NCI-H187 treated with DMSO at 0.1 percent for 48 hours (cell line): Measurements from ENCODE around the gene NLRP12.
"Not testable (repeated sequence)": the region's sequence is repeated elsewhere in the genome, so short reads cannot be mapped to it uniquely, and the experiment has no call there.

Source experiments
- DNase-seq: peaks from one replicate; lab custom pipeline; 2025; lab: John Stamatoyannopoulos, UW

NLRP12 gene

GRCh38 chr19:53838446-53838845 is 14.3 kb upstream of the NLRP12 start:
- not testable (repeated sequence) for DNase-seq

GRCh38 chr19:53832861-53833260 is 8.7 kb upstream of the NLRP12 start:
- not testable (repeated sequence) for DNase-seq

- no peak for DNase-seq
Measured at GRCh38 chr19:53828531-53828930, 4.4 kb upstream of the NLRP12 start.

- DNase-seq, result no peak
Measured at GRCh38 chr19:53826876-53827275, 2.8 kb upstream of the NLRP12 start.

GRCh38 chr19:53823380-53824120 is 564 bp downstream of the NLRP12 start:
- no peak for DNase-seq

- no peak for DNase-seq
Measured at GRCh38 chr19:53819861-53820260, 4.3 kb downstream of the NLRP12 start.

- DNase-seq, result no peak
Measured at GRCh38 chr19:53818756-53819155, 5.4 kb downstream of the NLRP12 start.

- no peak for DNase-seq
Measured at GRCh38 chr19:53813996-53814395, 10.1 kb downstream of the NLRP12 start.

- no peak for DNase-seq
Measured at GRCh38 chr19:53812335-53812734, 11.8 kb downstream of the NLRP12 start.

GRCh38 chr19:53810891-53811290 is 13.2 kb downstream of the NLRP12 start:
- no peak for DNase-seq

- DNase-seq, result no peak
Measured at GRCh38 chr19:53810187-53810546, 13.9 kb downstream of the NLRP12 start.

GRCh38 chr19:53809518-53810186 is 14.5 kb downstream of the NLRP12 start:
- no peak for DNase-seq

- DNase-seq, result no peak
Measured at GRCh38 chr19:53808710-53809125, 15.4 kb downstream of the NLRP12 start.

GRCh38 chr19:53801257-53801656 is 22.9 kb downstream of the NLRP12 start:
- DNase-seq, result no peak

- DNase-seq, result no peak
Measured at GRCh38 chr19:53795019-53795418, 29.1 kb downstream of the NLRP12 start.

- DNase-seq, result no peak
Measured at GRCh38 chr19:53792721-53793433, 31.2 kb downstream of the NLRP12 start.

- no peak for DNase-seq
Measured at GRCh38 chr19:53789708-53790678, 34.1 kb downstream of the NLRP12 start.

GRCh38 chr19:53787266-53787665 is 36.8 kb downstream of the NLRP12 start:
- no peak for DNase-seq

- no peak for DNase-seq
Measured at GRCh38 chr19:53786744-53787143, 37.4 kb downstream of the NLRP12 start.

GRCh38 chr19:53785196-53785889 is 38.8 kb downstream of the NLRP12 start:
- no peak for DNase-seq

GRCh38 chr19:53782698-53783097 is 41.4 kb downstream of the NLRP12 start:
- no peak for DNase-seq
